Ovary (tissue), 9 donors: ENCODE data around the gene PSMG4. TPM values are rescaled to one million over a fixed set of nuclear protein-coding genes. Genes with fewer than 3 reads are reported as not detected.

ENCODE experiments used
- DNase-seq, 5 donors: peaks; one replicate each; pipeline ENCODE4 v3.0.0-alpha.2; 2019 to 2020
- H3K27ac ChIP-seq, 2 donors: fragments of 200-600 bp; one replicate each; pipeline versions ENCODE4 v1.5.1 to v1.8.0; 2019 to 2022
- H3K27me3 ChIP-seq: fragments of 200-600 bp; one replicate; pipeline ENCODE4 v1.8.0; 2022
- H3K36me3 ChIP-seq: fragments of 200-600 bp; sonication (generic); one replicate; pipeline ENCODE4 v1.5.1; 2019
- H3K4me1 ChIP-seq: one replicate; pipeline ENCODE4 v1.8.1; 2013; ENCODE audit warnings: mild to moderate bottlenecking, moderate library complexity; ENCODE audit not compliant: insufficient read depth
- H3K4me3 ChIP-seq: fragments of 200-600 bp; sonication (generic); one replicate; pipeline ENCODE4 v1.5.1; 2017
- H3K9me3 ChIP-seq, 2 donors: fragments of 200-600 bp in 1 of 2; sonication (generic) in 1 of 2; one replicate each; pipeline versions ENCODE4 v1.5.1 to v1.8.1; 2013 to 2019; ENCODE audit warnings: mild to moderate bottlenecking in 1 of 2, moderate library complexity in 1 of 2
- CTCF ChIP-seq, 3 donors: fragments of 450-650 bp in 2 of 3; fragments of 200-600 bp in 1 of 3; IDR thresholded peaks; one replicate each; pipeline versions ENCODE4 v1.5.1 to v1.8.0; 2016 to 2022; ENCODE audit warnings: antibody characterized with exemption in 3 of 3, mild to moderate bottlenecking in 1 of 3
- EP300 ChIP-seq: sonication (generic); formaldehyde crosslinking; IDR thresholded peaks from one replicate; pipeline ENCODE4 v1.6.1; 2017; ENCODE audit warnings: antibody characterized with exemption
- POLR2A ChIP-seq: fragments of 450-650 bp; IDR thresholded peaks from one replicate; pipeline ENCODE4 v1.6.1; 2017; ENCODE audit warnings: antibody characterized with exemption, mild to moderate bottlenecking, moderate library complexity
- WGBS, 3 donors: extraction: QIAGEN DNeasy Blood & Tissue Kit in 1 of 3; methylation state at CpG; one replicate each; pipeline versions ENCODE4 v1.1.5 to v1.1.7; 2013 to 2017; 5-methylcytosine and 5-hydroxymethylcytosine counted together
- intact Hi-C, 4 donors: fragments of 100-400 bp; cut with DNase I; formaldehyde crosslinking; loops; one replicate each; pipeline versions ENCODE4 v1.11.0 to v1.15.1; 2022 to 2023
- polyA plus RNA-seq, 2 donors: library from polyadenylated mRNA; stranded (reverse); fragments of 200-250 nt in 1 of 2; fragments of 350-450 nt in 1 of 2; fragmentation: Illumina TruSeq in 1 of 2; extraction: RNeasy Lipid Tissue Mini Kit (QIAGEN cat#74804) in 1 of 2; gene quantifications; one replicate each; pipeline ENCODE4 v1.2.3, GENCODE V29; 2013 to 2014
- total RNA-seq, 7 donors: library from RNA; depleted of rRNA in 2 of 7; stranded (reverse); fragments of >200 nt in 2 of 7; fragmentation: NEBNext Ultra II Directional in 3 of 7; extraction: Animal tissue kit (Norgen Biotek cat#: 25700) in 3 of 7; gene quantifications; one replicate each; pipeline versions ENCODE4 v1.1.0 to v1.2.4, GENCODE V29; 2016 to 2023
- donor health status: DM: no; HTN: no; CAD: no; lungs with moderate emphysema.
- donor health status: DM: no; HTN: no; CAD: no.
- donor health status: Bipolar disorder and iron deficiency.
- donor health status: DM: yes; HTN: yes; CAD: no.
- donor health status: DM: no; HTN: no; CAD: no.
- donor health status: DM: yes; HTN: yes; CAD: no.

The PSMG4 gene
- total and polyA plus RNA-seq, 9 donors: 8.5 to 34.8 (median 22.7) TPM

GRCh38 chr6:3293271-3294155 lies 34.8 kb downstream of the PSMG4 start:
- H3K27ac ChIP-seq: no peak overlapping the region
- intact Hi-C loops: no loop called here
- no peak overlapping the region for H3K4me3 ChIP-seq
- no peaks in the 10 kb centered on the region for H3K9me3 ChIP-seq
- DNase-seq: peak in 2 of 5 donors; percentile 14 to 15
- H3K36me3 ChIP-seq: no peaks in the 10 kb centered on the region
- H3K4me1 ChIP-seq: peaks cover 1% of the 10 kb centered on the region
- 83 to 84% (median 84%) methylated on average over 26 of the region's 26 CpGs for WGBS, 3 donors
- H3K27me3 ChIP-seq: no peaks in the 10 kb centered on the region
- no peak for TF ChIP-seq POLR2A
- TF ChIP-seq EP300: no peak
- no peak for TF ChIP-seq CTCF (IDR thresholded peaks at IDR 0.05)

- Histone ChIP-seq H3K27ac (no peak overlapping the region), H3K4me3 (no peak overlapping the region), H3K27me3 (no peaks in the 10 kb centered on the region), H3K9me3 (no peaks in the 10 kb centered on the region), H3K36me3 (no peaks in the 10 kb centered on the region), H3K4me1 (peaks cover 1% of the 10 kb centered on the region)
- intact Hi-C loops: no loop called here
- DNase-seq: peak in 2 of 5 donors; percentile 0 to 6
- TF ChIP-seq POLR2A: no peak
- no peak for TF ChIP-seq CTCF (IDR thresholded peaks at IDR 0.05)
- no peak for TF ChIP-seq EP300
- 69 to 84% (median 70%) methylated on average over 8 of the region's 8 CpGs for WGBS, 3 donors
Measured at GRCh38 chr6:3294396-3294795, 35.6 kb downstream of the PSMG4 start.

GRCh38 chr6:3294921-3295871 lies 36.4 kb downstream of the PSMG4 start:
- Histone ChIP-seq H3K27me3 (no peaks in the 10 kb centered on the region), H3K27ac (no peak overlapping the region), H3K4me3 (no peak overlapping the region), H3K4me1 (peaks cover 1% of the 10 kb centered on the region), H3K36me3 (no peaks in the 10 kb centered on the region), H3K9me3 (no peaks in the 10 kb centered on the region)
- WGBS, 3 donors: 33 to 45% (median 33%) methylated on average over 29 of the region's 29 CpGs
- DNase-seq: peak in 2 of 5 donors; percentile 4 to 7
- intact Hi-C loops: no loop called here
- TF ChIP-seq EP300 (no peak), CTCF (IDR thresholded peaks at IDR 0.05) (no peak), POLR2A (no peak)

- TF ChIP-seq EP300: no peak
- TF ChIP-seq POLR2A: no peak
- TF ChIP-seq CTCF (IDR thresholded peaks at IDR 0.05): no peak
- H3K36me3 ChIP-seq: no peaks in the 10 kb centered on the region
- DNase-seq: no peak
- H3K27me3 ChIP-seq: no peaks in the 10 kb centered on the region
- H3K9me3 ChIP-seq: no peaks in the 10 kb centered on the region
- H3K4me3 ChIP-seq: no peak overlapping the region
- WGBS, 3 donors: 57 to 69% (median 62%) methylated on average over 10 of the region's 10 CpGs
- H3K4me1 ChIP-seq: no peaks in the 10 kb centered on the region
- H3K27ac ChIP-seq: no peak overlapping the region
- intact Hi-C loops: no loop called here
Measured at GRCh38 chr6:3296078-3296477, 37.3 kb downstream of the PSMG4 start.
